ENCODE results near the gene BAHCC1.

BAHCC1 gene

DNA sequence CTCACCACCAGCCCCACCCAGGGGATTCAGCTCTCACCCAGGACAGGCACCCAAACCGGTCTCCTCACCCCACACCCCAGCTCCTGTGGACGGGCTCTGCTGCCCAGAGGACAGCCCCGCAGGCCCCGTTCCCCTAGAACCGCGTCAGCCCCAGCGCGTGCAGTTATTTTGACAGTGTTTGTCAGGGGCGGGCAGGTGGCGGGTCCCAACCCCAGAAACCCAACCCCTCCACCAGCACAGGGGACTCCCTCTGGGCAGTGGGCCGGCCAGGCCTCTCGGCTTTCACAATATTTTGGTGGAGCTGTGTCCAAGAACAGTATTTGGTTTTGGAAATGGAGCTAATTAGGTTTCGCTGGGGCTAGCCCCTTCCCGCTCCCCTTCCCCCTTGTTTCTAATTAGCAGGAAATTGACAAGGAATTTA is 44.8 kb downstream of the BAHCC1 start:
- no peak for TF ChIP-seq CTCF (conservative IDR thresholded peaks at IDR 0.05; ENCODE audit: low read depth, low read length)
- no peak for DNase-seq (ENCODE audit: low read depth)
- H3K4me3 ChIP-seq (ENCODE audit: low read depth, low read length): no peak overlapping the region

- no peak overlapping the region for H3K4me3 ChIP-seq (ENCODE audit: low read depth, low read length)
- no peak for DNase-seq (ENCODE audit: low read depth)
- peak; percentile 69 for TF ChIP-seq CTCF (conservative IDR thresholded peaks at IDR 0.05; ENCODE audit: low read depth, low read length)
These were observed 45.4 kb downstream of the BAHCC1 start for GRCh38 chr17:81440511-81441244.

GRCh38 chr17:81442791-81443190 is 47.5 kb downstream of the BAHCC1 start:
- no peak for TF ChIP-seq CTCF (conservative IDR thresholded peaks at IDR 0.05; ENCODE audit: low read depth, low read length)
- H3K4me3 ChIP-seq (ENCODE audit: low read depth, low read length): no peak overlapping the region
- no peak for DNase-seq (ENCODE audit: low read depth)

- no peak for DNase-seq (ENCODE audit: low read depth)
- H3K4me3 ChIP-seq (ENCODE audit: low read depth, low read length): no peak overlapping the region
- no peak for TF ChIP-seq CTCF (conservative IDR thresholded peaks at IDR 0.05; ENCODE audit: low read depth, low read length)
These were observed 48.0 kb downstream of the BAHCC1 start for GRCh38 chr17:81443269-81443668.

GRCh38 chr17:81444610-81445339 is 49.5 kb downstream of the BAHCC1 start:
- TF ChIP-seq CTCF (conservative IDR thresholded peaks at IDR 0.05; ENCODE audit: low read depth, low read length): no peak
- no peak for DNase-seq (ENCODE audit: low read depth)
- no peak overlapping the region for H3K4me3 ChIP-seq (ENCODE audit: low read depth, low read length)

DNA sequence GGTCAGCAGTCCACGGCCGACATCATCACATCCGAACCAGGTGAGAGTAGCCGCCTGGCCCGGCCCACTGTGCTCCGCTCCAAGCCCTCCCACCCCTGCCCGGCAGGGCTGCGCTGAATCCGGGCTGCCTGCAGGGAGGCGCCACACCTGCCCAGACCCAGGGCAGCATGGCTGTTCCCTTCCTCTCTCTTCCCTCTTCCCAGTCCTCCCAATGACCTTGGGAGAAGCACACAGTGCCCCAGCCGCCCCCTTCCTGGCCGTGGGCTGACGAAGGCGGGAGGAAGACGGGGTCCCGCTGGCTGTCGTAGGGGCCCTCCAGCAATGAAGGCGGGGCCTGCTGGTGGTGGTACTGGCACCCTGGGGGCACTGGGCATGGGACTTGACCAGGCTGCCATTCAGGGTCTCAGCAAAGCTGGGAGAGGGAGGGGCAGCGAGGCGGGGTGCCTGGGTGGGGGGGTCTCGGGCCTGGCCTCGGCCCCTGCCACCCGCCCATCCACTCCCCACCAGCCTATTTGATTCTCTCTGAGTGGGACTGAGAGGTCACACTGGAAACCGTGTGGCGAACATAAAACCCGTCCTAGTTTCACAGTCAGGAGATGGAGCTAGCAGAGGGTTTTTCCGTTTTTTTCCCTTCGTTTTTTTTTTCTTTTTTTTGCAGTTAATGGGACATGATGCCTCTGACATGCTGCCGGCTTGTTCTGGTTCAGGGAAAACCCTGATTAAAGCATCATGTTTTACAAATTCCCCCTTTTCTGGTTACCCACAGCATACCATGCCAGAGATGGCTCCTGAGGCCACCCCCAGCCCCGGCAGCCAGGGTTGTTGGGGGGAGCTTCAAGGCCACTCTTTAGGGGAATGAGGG is 50.6 kb downstream of the BAHCC1 start:
- DNase-seq (ENCODE audit: low read depth): no peak
- H3K4me3 ChIP-seq (ENCODE audit: low read depth, low read length): no peak overlapping the region
- TF ChIP-seq CTCF (conservative IDR thresholded peaks at IDR 0.05; ENCODE audit: low read depth, low read length): no peak
